Right lung (tissue), 5 donors: ENCODE data around the gene COL18A1. TPM values are rescaled to one million over a fixed set of nuclear protein-coding genes. Genes with fewer than 3 reads are reported as not detected.

Source experiments
- DNase-seq, 2 donors: peaks; one replicate each; pipeline ENCODE4 v3.0.0-alpha.2; 2013
- polyA plus RNA-seq, 5 donors: library from polyadenylated mRNA; unstranded; fragments of 120-200 nt; gene quantifications; one replicate each; pipeline versions ENCODE4 v1.2.1 to v1.2.3, GENCODE V29; 2013; ENCODE audit warnings: inconsistent platforms in 1 of 5, low replicate concordance in 1 of 5; ENCODE audit not compliant: insufficient read length in 5 of 5, insufficient read depth in 1 of 5

Gene COL18A1
- polyA plus RNA-seq, 5 donors = 31.9 to 103 (median 57.3) TPM

DNA sequence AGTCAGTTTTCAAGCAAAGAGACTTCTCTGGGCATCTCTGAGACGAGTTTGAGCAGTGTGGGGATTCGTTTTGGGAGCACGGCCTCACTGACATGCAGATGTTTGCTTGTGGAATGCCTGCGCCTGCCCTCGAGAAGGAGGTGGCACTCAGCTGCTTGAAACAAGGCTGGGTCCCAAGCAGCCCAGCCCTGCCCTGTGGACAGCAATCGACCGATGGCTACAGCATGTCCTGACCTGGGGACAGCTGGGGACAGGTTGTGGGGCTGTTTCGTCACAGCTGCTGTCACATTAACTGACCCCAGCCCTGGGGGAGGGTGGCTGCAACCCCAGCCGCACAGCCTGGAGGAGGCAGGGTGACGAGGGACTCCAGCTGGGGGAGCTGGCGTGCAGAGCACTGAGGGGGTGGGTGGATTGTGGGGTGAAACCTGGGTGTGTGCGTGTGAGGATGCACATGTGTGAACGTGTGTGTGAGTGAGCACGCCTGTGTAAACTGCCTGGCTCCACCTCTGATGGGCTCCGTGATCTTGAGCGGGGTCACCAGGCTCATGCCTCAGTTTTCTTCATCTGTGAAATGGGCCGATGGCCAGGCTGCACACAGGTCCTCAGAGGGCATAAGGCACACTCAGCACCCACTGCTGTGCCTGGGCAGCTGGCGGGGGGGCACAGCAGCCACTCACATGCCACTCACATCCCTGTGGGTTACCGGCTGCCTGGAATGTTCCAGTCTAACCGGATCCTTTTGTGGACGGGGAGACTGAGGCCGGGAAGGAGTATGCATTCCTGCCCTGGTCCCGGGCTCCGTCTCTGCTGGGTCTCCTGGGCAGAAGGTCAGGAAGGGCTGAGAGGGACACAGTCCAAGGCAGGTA lies 49.3 kb downstream of the COL18A1 start:
- DNase-seq = peak; percentile 45 to 49

DNA sequence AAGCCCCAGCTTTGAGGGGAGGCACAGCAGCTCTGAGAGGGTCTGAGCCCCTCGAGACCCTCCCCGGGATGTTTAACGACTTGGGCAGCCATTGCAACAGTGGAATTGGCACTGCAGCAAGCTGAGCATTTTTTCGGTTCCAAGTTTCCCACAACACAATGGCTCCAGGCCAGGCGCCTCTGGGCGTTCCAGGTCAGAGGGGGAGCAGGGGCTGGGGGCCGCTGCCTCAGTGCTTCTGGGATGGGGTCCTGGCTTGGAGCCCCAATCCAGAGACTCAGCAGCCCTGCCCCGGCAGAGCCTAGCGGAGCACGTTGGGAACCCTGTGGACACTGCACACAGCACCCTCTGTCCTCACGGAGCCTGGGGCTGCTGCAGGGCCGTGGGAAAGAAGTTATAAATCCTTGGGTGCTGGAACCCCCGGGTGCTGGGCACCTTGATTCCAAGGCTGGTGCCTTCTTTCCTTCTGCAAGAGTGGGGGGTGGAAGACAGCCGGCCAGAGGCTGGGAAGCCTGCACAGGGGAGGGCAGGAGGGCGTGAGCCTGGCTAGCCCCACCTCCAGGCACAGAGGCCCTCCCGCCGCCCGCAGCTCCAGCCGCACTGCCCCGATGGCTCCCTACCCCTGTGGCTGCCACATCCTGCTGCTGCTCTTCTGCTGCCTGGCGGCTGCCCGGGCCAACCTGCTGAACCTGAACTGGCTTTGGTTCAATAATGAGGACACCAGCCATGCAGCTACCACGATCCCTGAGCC lies 50.1 kb downstream of the COL18A1 start:
- peak; percentile 47 to 70 for DNase-seq

DNA sequence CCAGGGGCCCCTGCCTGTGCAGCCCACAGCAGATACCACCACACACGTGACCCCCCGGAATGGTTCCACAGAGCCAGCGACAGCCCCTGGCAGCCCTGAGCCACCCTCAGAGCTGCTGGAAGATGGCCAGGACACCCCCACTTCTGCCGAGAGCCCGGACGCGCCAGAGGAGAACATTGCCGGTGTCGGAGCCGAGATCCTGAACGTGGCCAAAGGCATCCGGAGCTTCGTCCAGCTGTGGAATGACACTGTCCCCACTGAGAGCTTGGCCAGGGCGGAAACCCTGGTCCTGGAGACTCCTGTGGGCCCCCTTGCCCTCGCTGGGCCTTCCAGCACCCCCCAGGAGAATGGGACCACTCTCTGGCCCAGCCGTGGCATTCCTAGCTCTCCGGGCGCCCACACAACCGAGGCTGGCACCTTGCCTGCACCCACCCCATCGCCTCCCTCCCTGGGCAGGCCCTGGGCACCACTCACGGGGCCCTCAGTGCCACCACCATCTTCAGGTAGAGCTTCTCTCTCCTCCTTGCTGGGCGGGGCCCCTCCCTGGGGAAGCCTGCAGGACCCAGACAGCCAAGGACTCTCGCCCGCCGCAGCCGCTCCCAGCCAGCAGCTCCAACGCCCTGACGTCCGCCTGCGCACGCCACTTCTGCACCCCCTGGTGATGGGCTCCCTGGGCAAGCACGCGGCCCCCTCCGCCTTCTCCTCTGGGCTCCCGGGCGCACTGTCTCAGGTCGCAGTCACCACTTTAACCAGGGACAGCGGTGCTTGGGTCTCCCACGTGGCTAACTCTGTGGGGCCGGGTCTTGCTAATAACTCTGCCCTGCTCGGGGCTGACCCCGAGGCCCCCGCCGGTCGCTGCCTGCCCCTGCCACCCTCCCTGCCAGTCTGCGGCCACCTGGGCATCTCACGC lies 51.0 kb downstream of the COL18A1 start:
- DNase-seq = peak in 1 of 2 donors; percentile 22

DNA sequence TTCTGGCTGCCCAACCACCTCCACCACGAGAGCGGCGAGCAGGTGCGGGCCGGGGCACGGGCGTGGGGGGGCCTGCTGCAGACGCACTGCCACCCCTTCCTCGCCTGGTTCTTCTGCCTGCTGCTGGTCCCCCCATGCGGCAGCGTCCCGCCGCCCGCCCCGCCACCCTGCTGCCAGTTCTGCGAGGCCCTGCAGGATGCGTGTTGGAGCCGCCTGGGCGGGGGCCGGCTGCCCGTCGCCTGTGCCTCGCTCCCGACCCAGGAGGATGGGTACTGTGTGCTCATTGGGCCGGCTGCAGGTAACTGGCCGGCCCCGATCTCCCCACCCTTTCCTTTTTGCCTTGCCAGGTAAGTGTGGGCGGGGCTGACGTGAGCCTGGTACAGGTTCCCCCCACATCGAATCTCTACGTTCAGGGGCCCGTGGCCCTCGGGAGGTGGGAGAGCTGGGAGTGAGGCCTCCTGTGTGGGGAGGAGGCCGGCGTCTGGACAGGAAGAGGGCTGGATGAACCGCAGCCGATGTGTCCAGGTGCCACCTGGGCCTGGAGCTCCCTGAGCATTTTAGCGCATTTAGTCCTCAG lies 51.7 kb downstream of the COL18A1 start:
- DNase-seq = no peak

DNA sequence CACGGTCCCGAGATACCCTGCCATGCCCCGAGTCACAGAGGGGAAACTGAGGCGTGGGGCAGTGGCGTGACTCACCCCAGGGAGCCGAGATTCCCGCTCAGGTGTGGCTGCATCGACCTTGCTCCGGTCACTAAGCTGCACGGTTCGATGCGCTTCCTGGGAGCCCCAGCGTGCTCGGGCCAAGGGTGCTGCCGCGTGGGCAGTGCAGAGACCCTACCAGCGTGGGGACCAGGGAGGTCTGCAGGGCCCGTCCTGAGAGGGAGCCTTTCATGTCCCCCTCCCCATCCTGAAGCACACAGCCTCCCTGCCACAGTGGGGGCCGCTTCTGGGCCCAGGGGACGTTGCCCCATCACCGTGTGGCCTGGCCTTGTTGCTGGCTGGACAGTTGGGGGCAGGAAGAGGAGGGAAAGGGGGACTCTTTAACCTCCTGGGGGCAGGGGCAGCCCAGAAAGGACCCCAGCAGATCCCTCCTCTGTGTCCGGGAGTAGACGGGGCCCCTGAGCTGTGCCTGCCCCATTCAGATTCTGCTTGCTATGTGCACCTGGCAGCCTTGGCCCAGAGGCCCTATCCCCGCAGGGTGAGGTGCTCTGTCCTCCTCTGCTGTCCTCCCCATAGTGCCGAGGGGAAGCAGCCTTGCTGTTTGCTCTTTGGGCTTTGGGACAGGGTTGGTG lies 52.3 kb downstream of the COL18A1 start:
- DNase-seq = no peak

DNA sequence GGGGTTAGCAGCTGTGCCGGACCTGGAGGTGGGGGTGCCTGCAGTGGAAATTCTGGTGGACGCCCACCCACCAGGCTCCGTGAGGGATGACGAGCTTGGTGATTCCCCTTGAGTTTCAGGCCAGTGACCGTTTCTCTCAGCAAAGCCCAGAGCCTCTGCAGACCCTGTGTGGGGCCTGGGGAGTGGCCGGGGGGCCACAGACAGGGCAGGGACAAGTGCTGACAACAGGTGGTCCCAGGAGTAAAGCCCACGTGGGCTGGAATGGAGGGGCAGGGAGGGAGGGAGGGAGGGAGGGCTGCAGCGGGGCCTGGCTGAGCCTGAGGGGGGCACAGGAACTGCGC lies 52.8 kb downstream of the COL18A1 start:
- no peak for DNase-seq

DNA sequence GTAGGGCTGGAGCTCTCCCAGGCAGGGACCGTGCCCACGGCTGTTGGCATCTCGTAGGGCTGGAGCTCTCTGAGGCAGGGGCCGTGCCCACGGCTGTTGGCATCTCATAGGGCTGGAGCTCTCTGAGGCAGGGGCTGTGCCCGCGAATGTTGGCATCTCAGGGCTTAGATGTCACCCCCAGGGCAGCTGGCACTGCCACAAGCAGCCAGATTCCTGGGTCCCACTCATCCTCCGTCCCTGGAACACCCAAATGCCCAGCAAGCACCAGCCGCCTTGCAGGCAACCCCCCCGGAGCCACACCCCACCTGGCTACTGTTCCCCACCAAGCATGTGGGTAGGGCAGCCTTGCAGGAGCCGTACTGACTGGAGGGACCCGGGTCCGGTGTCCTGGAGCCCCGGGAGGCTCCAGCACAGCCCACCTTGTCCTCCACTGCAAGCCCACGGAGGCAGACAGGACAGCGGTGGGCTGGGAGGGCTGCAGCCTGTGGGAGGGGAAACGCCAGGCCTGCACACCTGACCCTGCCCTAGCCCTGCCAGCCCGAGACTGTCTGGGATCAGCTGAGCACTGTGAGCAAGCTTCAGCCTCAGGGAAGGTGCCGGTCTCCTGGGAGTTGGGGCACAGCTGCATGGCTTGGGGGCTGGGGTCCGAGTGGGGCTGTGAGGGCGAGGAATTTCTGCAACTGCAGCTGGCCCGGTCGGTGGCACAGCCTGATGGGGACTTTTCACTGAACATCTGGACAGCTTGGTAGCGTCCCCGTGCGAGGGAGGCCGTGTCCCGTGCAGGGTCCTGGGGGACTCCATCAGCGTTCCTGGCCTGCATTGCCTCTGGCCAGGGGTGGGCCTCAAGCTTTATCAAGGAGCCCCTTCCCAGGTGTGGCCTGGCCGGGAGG lies 53.6 kb downstream of the COL18A1 start:
- no peak for DNase-seq

DNA sequence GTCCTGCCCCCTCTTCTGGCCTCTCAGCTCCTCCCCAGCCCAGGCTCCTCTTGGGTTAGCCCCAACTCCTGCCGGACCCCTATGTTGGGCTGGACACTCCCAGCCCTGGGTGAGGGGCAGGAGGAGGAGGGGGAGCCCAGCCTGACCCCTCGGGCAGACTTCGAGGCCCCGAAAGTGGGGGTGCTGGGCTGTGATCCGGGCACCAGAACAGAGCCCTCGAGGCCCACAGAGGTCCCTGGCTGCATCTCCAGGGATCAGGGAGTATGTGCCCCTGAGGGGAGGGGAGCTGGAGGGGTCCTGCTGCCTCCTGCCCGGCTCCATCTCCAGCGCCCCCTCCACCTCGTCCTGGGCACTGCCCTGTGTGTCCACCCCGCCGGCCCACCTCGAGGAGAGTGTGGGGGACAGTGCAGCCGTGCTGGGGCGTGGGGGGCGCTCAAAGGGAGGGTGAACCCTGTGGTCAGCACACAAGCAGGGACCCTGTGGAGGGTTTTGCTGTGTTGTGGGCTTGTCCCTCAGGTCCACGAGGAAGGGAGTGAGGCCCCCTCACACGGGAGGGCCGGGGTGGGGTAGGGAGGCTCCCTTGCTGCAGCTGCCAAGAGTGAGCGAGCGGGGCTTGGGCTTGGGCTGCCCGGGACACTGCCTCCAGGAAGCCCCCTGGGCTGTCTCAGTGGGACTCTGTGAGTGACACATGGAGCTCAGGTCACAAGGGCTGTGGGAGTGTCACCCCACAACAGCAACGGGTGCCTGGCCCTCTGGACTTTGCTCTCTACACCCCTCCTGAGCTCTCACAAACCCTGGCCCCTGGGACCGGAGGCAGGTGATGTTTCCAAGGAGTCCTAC lies 54.4 kb downstream of the COL18A1 start:
- DNase-seq = no peak

DNA sequence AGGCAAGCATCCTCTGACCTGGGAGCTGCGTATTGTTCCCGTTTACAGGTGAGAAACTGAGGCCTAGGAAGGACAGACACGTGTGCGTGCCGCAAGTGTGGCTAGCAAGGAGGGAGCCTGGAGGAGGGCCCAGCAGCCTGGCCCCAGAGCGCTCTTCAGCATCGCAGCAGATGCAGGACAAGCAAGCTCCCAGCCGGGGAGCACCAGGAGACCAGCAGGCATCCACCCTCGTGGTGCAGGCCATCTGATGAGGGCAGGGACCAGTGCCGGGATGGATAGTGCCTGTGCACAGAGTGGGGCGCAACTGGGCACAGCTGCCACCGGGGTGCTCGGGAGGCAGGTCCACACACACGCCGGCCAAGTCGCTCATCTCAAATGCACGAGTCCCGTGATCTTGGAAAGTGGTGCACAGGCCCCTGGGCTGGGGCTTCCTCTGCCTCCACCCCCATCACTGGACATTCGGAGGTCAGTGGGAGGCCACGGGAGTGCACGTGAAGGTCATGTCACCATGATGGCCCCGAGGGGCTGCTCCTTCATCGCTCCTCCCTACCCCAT lies 55.1 kb downstream of the COL18A1 start:
- no peak for DNase-seq

DNA sequence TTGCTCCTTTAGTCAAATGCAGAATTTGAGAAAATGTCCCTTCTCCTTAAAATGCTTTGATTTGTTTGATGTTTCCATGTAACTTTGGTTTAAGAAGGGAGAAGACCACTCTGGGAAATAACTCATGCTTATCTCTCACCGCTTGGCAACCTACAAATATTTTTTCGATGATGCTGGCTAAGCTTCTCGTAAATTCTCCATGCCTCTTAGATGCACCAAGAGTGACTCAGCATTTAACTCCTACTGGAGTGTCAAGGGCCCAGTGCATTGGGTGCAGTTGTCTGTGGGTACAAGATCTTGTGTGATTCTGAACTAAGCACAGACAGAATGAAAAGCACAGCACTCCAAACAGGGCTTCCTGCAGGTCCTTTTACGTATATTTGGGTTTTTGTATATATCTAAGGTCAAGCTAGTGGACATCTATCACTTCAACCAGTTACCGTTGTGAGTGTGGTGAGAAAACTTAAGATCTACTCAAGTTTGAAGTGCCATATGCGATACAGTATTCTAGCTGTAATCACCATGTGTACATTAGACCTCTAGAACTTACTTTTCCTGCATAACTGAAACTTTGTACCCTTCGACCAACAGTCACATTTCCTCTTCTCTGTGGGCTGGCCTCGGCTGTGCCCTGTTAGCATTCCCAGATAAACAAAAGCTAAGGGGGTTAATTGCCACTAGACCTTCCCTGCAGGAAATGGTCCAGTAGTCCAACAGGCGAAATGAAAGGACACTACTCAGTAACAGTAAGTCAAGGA lies 55.8 kb downstream of the COL18A1 start:
- DNase-seq = no peak

DNA sequence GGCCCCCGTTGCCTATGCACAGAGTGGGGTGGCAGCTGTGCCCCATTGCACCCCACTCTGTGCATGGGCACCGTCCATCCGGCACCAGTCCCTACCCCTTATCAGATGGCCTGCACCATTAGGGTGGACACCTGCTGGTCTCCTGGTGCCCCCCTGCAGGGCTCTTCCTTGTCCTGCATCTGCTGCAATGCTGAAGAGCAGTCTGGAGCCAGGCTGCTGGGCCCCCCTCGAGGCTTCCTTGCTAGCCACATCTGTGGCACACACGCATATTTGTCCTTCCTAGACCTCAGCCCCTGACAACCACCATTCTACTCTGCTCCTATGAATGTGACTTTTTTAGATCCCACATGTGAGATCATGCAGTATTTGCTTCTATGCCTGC lies 56.4 kb downstream of the COL18A1 start:
- no peak for DNase-seq

DNA sequence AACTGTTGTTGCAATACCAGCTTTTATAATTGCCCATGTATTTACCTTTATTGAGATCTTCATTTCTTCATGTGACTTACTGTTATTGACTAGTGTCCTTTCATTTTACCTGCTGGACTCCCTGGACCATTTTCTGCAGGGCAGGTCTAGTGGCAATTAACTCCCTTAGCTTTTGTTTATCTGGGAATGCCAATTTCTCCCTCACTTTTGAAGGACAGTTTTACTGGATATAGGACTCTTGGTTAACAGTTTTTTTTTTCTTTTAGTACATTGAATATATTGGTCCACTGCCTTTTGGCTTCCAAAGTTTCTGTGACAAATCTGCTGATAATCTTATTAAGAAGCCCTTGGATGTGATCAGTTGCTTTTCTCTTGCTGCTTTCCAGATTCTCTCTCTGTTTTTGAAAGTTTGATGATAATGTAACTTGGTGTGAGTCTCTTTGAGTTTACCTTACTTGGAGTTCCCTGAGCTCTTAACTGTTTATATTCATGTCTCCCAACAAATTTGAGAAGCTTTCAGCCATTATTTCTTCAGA lies 56.9 kb downstream of the COL18A1 start:
- DNase-seq = no peak

DNA sequence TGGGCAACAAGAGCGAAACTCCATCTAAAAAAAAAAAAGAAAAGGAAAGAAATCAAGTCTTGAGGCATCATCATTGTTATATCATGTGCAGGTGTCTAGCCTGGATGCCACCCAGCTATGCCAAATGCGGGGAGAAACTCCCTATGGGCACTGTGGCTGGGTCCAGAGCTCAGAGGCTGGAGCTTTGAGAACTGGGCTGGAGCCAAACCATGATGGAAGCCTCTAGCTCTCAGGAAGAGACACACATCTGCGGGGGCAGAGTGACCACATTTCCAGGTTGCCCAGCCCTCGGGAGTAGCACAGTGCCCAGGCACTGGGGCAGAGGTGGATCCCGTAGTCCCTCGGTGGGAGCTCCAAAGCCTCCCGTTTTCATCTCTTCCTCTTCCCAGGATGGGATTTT lies 58.9 kb downstream of the COL18A1 start:
- DNase-seq = no peak

DNA sequence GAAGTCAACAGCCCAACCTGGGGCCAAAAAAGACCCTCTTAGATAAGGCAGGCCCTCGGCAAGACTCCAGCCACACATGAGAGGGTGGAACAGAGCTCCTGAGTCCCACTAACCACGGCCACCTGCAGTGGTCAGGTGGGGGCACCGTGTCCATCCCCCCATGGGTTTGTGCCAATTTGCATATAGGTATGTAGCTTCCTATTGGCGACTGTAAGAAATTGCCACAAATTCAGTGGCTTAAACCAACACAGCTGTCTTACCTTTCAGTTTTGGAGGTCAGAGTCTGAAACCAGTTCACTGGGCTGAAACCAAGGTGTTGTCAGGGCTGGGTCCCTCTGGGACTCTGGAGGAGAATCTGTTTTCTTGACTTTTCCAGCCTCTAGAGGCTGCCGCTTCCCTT lies 59.3 kb downstream of the COL18A1 start:
- no peak for DNase-seq

DNA sequence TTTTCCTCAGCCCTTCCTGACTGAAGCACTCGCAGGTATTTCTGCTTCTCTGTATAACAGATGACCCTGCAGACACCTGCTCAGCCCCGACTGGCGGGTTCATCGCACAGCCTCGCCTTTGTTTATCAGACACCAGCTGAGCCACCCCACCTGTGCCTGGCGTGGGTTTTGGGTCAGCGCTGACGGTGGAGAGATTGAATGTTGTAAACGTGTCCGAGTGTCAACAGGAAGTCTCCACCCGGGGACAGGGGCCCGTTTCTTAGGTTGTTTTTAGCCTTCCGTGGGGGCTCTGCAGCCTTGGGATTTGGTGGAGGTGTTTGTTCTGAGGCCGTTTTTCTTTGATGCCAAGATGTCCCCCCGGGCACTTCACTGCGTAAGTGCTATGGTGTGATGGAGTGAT lies 60.1 kb downstream of the COL18A1 start:
- no peak for DNase-seq

DNA sequence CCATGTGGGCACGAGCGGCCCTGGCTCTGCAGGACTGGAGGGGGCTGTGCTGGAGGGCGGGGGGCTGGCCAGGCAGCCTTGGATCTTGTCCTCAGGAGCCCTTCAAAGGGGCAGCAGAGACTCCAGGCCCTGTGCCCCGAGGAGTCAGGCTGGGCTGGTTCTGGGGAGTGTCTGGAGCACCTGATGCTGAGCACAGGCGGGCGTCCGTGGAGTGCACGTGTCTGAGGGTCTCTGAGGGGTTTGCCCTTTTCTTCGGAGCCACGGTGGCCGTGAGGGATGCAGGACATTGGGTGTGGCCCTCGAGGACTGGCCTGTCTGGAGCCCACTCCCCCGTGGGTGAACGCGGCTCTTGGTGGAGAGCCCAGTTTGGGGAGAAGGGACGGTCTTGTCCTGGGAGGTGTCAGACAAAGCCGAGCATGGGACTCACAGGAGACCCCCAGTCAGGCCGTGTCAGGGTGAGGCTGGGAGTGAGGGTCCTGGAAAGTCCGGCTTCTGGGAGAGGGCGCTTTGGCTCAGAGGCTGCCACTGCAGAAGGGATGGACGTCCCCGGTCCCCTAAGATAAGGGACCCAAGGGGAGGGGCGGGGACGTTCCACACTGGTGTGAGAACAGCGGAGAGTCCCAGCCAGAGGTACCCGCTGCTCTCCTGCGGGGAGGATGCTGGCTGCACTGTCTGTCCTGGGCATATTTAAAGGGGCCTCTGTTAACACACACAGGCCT lies 60.8 kb downstream of the COL18A1 start:
- DNase-seq = no peak
